ENCODE measurements around the gene TJP2.

- no peak for TF ChIP-seq CTCF (IDR thresholded peaks at IDR 0.05; ENCODE audit: low read depth, low read length)
- no peak for TF ChIP-seq MYC (IDR thresholded peaks at IDR 0.05; ENCODE audit: low read depth, low read length)
Measured at GRCh38 chr9:69193685-69194032, 19.6 kb downstream of the TJP2 start.

Measured in NB4 (cell line).